ENCODE results near the gene FRMD5. TPM values are rescaled to one million over a fixed set of nuclear protein-coding genes. Genes with fewer than 3 reads are reported as not detected.

Gene FRMD5
- total and polyA plus RNA-seq, 2 donors (not counting 1 experiment from before 2014, with no cell fraction given): not detected

- ATAC-seq (ENCODE audit: low read depth) (peak; percentile 84), DNase-seq (peak; percentile 97)
- Histone ChIP-seq H3K79me2 (ENCODE audit: control insufficient read depth, insufficient read depth, low read length) (peaks cover 73% of the 10 kb centered on the region), H3K27ac (ENCODE audit: low read length in 2 of 2) (peak within 1 kb of the TSS; percentile 94 to 95), H3K4me3 (ENCODE audit: control extremely low read depth in 1 of 5, extremely low read depth in 1 of 5, insufficient read depth in 1 of 5, low read depth in 2 of 5, low read length in 4 of 5) (peak within 1 kb of the TSS; percentile 68 to 100 (median 98)), H3K9me3 (ENCODE audit: control extremely low read depth in 1 of 3, control insufficient read depth in 2 of 3, insufficient read depth in 1 of 3, low read length in 2 of 3) (no peaks in the 10 kb centered on the region), H3K4me1 (ENCODE audit: control insufficient read depth in 2 of 2, insufficient read depth in 2 of 2, low read length in 2 of 2) (peaks cover 25 to 43% of the 10 kb centered on the region in 2 donors), H2AFZ (ENCODE audit: insufficient read depth, low read depth, low read length, poor library complexity, severe bottlenecking) (peak within 1 kb of the TSS; percentile 90), H3K36me3 (replicated peaks in 1 of 2; ENCODE audit: control extremely low read depth in 1 of 2, control insufficient read depth in 1 of 2, extremely low read depth in 1 of 2, insufficient read depth in 2 of 2, low read length in 1 of 2) (peaks cover 1 to 3% of the 10 kb centered on the region in 2 experiments), H3K27me3 (replicated peaks in 1 of 4; ENCODE audit: control extremely low read depth in 1 of 4, control insufficient read depth in 3 of 4, insufficient read depth in 4 of 4, low read length in 3 of 4) (no peaks in the 10 kb centered on the region), H3K9ac (ENCODE audit: low read length) (peak within 1 kb of the TSS; percentile 98), H4K20me1 (ENCODE audit: control insufficient read depth, insufficient read depth, low read length, poor library complexity, severe bottlenecking) (peaks cover 4% of the 10 kb centered on the region), H3K4me2 (replicated peaks; ENCODE audit: low read depth, low read length, poor library complexity, severe bottlenecking) (peak within 1 kb of the TSS; percentile 89)
- no peaks in the 10 kb centered on the region for H3K27me3 Mint-ChIP-seq
- H3K4me1 Mint-ChIP-seq: peaks cover 57% of the 10 kb centered on the region
- intact Hi-C loops (cut with micrococcal nuclease): loop anchor here (1.0 to 5.0 kb wide), 8 partner anchors 15 to 713 kb away; partner anchors contain the start of genes CTDSPL2, EIF3J, ELL3 and HYPK
- 4% methylated on average over 43 of the region's 46 CpGs for WGBS (ENCODE audit: insufficient coverage)
- H3K9me3 Mint-ChIP-seq (ENCODE audit: insufficient read depth): no peaks in the 10 kb centered on the region
- CTCF ChIA-PET: interaction anchor here (0.8 to 1.8 kb wide), 7 partner anchors 15 to 68 kb away, joined by 3 to 6 read pairs (median 5); partner anchors contain the start of genes ELL3, HYPK and SERINC4
- POLR2A ChIA-PET: interaction anchor here (0.5 to 1.3 kb wide), 9 partner anchors 12 to 80 kb away, joined by 3 to 11 read pairs (median 6); partner anchors contain the start of genes ELL3, HYPK and SERINC4
- H3K27ac Mint-ChIP-seq: peak within 1 kb of the TSS; percentile 98
- peak within 1 kb of the TSS; percentile 99 for H3K4me3 Mint-ChIP-seq
- no peak for TF ChIP-seq CTCF (IDR thresholded peaks at IDR 0.05)
- no peak for TF ChIP-seq EZH2 (IDR thresholded peaks at IDR 0.05; ENCODE audit: borderline replicate concordance, insufficient read depth, low read depth, low read length, poor library complexity, severe bottlenecking)
Measured at GRCh38 chr15:43824302-43825246, 370.5 kb downstream of the FRMD5 start, which contains the start of gene MFAP1. TSS of gene MFAP1 (minus strand) at chr15:43824690. CDS start at chr15:43824569, 121 bp downstream.
